ENCODE data around the gene COL18A1. TPM values are rescaled to one million over a fixed set of nuclear protein-coding genes. Genes with fewer than 3 reads are reported as not detected.
"Not testable (repeated sequence)": the region's sequence is repeated elsewhere in the genome, so short reads cannot be mapped to it uniquely, and the experiment has no call there.

COL18A1 gene
- total RNA-seq, 1 donor from 2014 or later = 499 TPM

- ATAC-seq (peak; percentile 3), DNase-seq (ENCODE audit: low spot score) (peak; percentile 45)
Measured at GRCh38 chr21:45501081-45502005, 96.4 kb downstream of the COL18A1 start.

- ATAC-seq = no peak
- DNase-seq (ENCODE audit: low spot score) = peak; percentile 43
Measured at GRCh38 chr21:45502006-45502345, 97.0 kb downstream of the COL18A1 start.

GRCh38 chr21:45502600-45502999 lies 97.6 kb downstream of the COL18A1 start:
- no peak for ATAC-seq
- peak; percentile 42 for DNase-seq (ENCODE audit: low spot score)

GRCh38 chr21:45503226-45503625 lies 98.3 kb downstream of the COL18A1 start:
- not testable (repeated sequence) for DNase-seq (ENCODE audit: low spot score)

GRCh38 chr21:45504021-45504515 lies 99.1 kb downstream of the COL18A1 start:
- DNase-seq (ENCODE audit: low spot score) (peak; percentile 48), ATAC-seq (no peak)

More at GRCh38 chr21:45503226-45503625, 98.3 kb downstream of the COL18A1 start:
- not testable (repeated sequence) for ATAC-seq

- DNase-seq (ENCODE audit: low spot score) (peak; percentile 47), ATAC-seq (no peak)
Measured at GRCh38 chr21:45504516-45505415, 99.8 kb downstream of the COL18A1 start.

GRCh38 chr21:45505416-45506021 lies 100.6 kb downstream of the COL18A1 start:
- DNase-seq (ENCODE audit: low spot score) (peak; percentile 56), ATAC-seq (peak; percentile 0)

- DNase-seq (ENCODE audit: low spot score) = peak; percentile 46
- ATAC-seq = no peak
Measured at GRCh38 chr21:45506241-45506817, 101.4 kb downstream of the COL18A1 start.

- ATAC-seq (peak; percentile 20), DNase-seq (ENCODE audit: low spot score) (peak; percentile 57)
Measured at GRCh38 chr21:45506836-45507522, 102.0 kb downstream of the COL18A1 start.

- DNase-seq (ENCODE audit: low spot score) = peak; percentile 45
Measured at GRCh38 chr21:45507523-45507875, 102.5 kb downstream of the COL18A1 start.

GRCh38 chr21:45507888-45508508 lies 103.0 kb downstream of the COL18A1 start:
- no peak for ATAC-seq
- DNase-seq (ENCODE audit: low spot score) = peak; percentile 45

More at GRCh38 chr21:45507523-45507875, 102.5 kb downstream of the COL18A1 start:
- ATAC-seq = no peak

GRCh38 chr21:45508607-45509565 lies 103.9 kb downstream of the COL18A1 start:
- DNase-seq (ENCODE audit: low spot score) (peak; percentile 85), ATAC-seq (peak; percentile 56)

- ATAC-seq (no peak), DNase-seq (ENCODE audit: low spot score) (peak; percentile 56)
Measured at GRCh38 chr21:45509566-45510465, 104.9 kb downstream of the COL18A1 start.

GRCh38 chr21:45510466-45510955 lies 105.5 kb downstream of the COL18A1 start:
- no peak for ATAC-seq
- peak; percentile 44 for DNase-seq (ENCODE audit: low spot score)

- DNase-seq (ENCODE audit: low spot score) = peak; percentile 47
Measured at GRCh38 chr21:45511007-45511406, 106.0 kb downstream of the COL18A1 start.

GRCh38 chr21:45511661-45512431 lies 106.9 kb downstream of the COL18A1 start:
- no peak for ATAC-seq

More at GRCh38 chr21:45511007-45511406, 106.0 kb downstream of the COL18A1 start:
- ATAC-seq = no peak

More at GRCh38 chr21:45511661-45512431, 106.9 kb downstream of the COL18A1 start:
- peak; percentile 51 for DNase-seq (ENCODE audit: low spot score)

All from left lobe of liver (tissue), 2 donors.